ENCODE measurements around the gene B3GNT2. TPM values are rescaled to one million over a fixed set of nuclear protein-coding genes. Genes with fewer than 3 reads are reported as not detected.

Gene B3GNT2
- polyA plus RNA-seq, 1 experiment, result 9.4 TPM

GRCh38 chr2:62178741-62179271, 17.1 kb upstream of the B3GNT2 start:
- POLR2A ChIA-PET, result no interaction called here

GRCh38 chr2:62180975-62181374, 14.9 kb upstream of the B3GNT2 start:
- CTCF ChIA-PET, result interaction anchor here (0.6 kb wide), 1 partner anchor 128 kb away, joined by 3 read pairs; no protein-coding TSS in a partner anchor
- POLR2A ChIA-PET, result no interaction called here

More at GRCh38 chr2:62178741-62179271, 17.1 kb upstream of the B3GNT2 start:
- Histone ChIP-seq H3K36me3 (ENCODE audit: control insufficient read depth, insufficient read depth, low read length) (no peaks in the 10 kb centered on the region), H3K27me3 (ENCODE audit: control insufficient read depth, insufficient read depth, low read length) (no peaks in the 10 kb centered on the region), H3K4me3 (ENCODE audit: low read depth, low read length) (no peak overlapping the region)
- CTCF ChIA-PET, result interaction anchor here (0.9 kb wide), 1 partner anchor 15 kb away, joined by 3 read pairs; no protein-coding TSS in a partner anchor
- TF ChIP-seq CTCF (IDR thresholded peaks at IDR 0.05; ENCODE audit: insufficient read depth, low read depth, low read length), result no peak
- no peak for DNase-seq (ENCODE audit: low read depth)

GRCh38 chr2:62181843-62182242, 14.1 kb upstream of the B3GNT2 start:
- no peak for DNase-seq (ENCODE audit: low read depth)
- CTCF ChIA-PET, result no interaction called here
- no peak for TF ChIP-seq CTCF (IDR thresholded peaks at IDR 0.05; ENCODE audit: insufficient read depth, low read depth, low read length)
- Histone ChIP-seq H3K4me3 (ENCODE audit: low read depth, low read length) (no peak overlapping the region), H3K36me3 (ENCODE audit: control insufficient read depth, insufficient read depth, low read length) (no peaks in the 10 kb centered on the region), H3K27me3 (ENCODE audit: control insufficient read depth, insufficient read depth, low read length) (no peaks in the 10 kb centered on the region)
- POLR2A ChIA-PET, result no interaction called here

More at GRCh38 chr2:62180975-62181374, 14.9 kb upstream of the B3GNT2 start:
- no peak for TF ChIP-seq CTCF (IDR thresholded peaks at IDR 0.05; ENCODE audit: insufficient read depth, low read depth, low read length)
- Histone ChIP-seq H3K4me3 (ENCODE audit: low read depth, low read length) (no peak overlapping the region), H3K27me3 (ENCODE audit: control insufficient read depth, insufficient read depth, low read length) (no peaks in the 10 kb centered on the region), H3K36me3 (ENCODE audit: control insufficient read depth, insufficient read depth, low read length) (no peaks in the 10 kb centered on the region)
- DNase-seq (ENCODE audit: low read depth), result no peak

- H3K36me3 ChIP-seq (ENCODE audit: control insufficient read depth, insufficient read depth, low read length), result no peaks in the 10 kb centered on the region
- no peak overlapping the region for H3K4me3 ChIP-seq (ENCODE audit: low read depth, low read length)
- DNase-seq (ENCODE audit: low read depth), result no peak
- POLR2A ChIA-PET, result no interaction called here
- TF ChIP-seq CTCF (IDR thresholded peaks at IDR 0.05; ENCODE audit: insufficient read depth, low read depth, low read length), result no peak
- H3K27me3 ChIP-seq (ENCODE audit: control insufficient read depth, insufficient read depth, low read length), result no peaks in the 10 kb centered on the region
- CTCF ChIA-PET, result interaction anchor here (0.6 kb wide), 1 partner anchor 175 kb away, joined by 3 read pairs; no protein-coding TSS in a partner anchor
Observed at GRCh38 chr2:62184512-62185230, 11.2 kb upstream of the B3GNT2 start.

- H3K4me3 ChIP-seq (ENCODE audit: low read depth, low read length), result no peak overlapping the region
- H3K36me3 ChIP-seq (ENCODE audit: control insufficient read depth, insufficient read depth, low read length), result no peaks in the 10 kb centered on the region
- ChIA-PET CTCF (no interaction called here), POLR2A (no interaction called here)
- no peak for TF ChIP-seq CTCF (IDR thresholded peaks at IDR 0.05; ENCODE audit: insufficient read depth, low read depth, low read length)
- no peak for DNase-seq (ENCODE audit: low read depth)
- no peaks in the 10 kb centered on the region for H3K27me3 ChIP-seq (ENCODE audit: control insufficient read depth, insufficient read depth, low read length)
Observed at GRCh38 chr2:62185475-62186155, 10.3 kb upstream of the B3GNT2 start.

Data from BJ (cell line).